Measurements from ENCODE around the gene TNS3. TPM values are rescaled to one million over a fixed set of nuclear protein-coding genes. Genes with fewer than 3 reads are reported as not detected.

TNS3 gene
- total and polyA plus RNA-seq, 2 of the 13 experiments (the other 11 are each of a cell fraction or from before 2014, with no cell fraction given) = 52.9 to 55.7 TPM

DNA sequence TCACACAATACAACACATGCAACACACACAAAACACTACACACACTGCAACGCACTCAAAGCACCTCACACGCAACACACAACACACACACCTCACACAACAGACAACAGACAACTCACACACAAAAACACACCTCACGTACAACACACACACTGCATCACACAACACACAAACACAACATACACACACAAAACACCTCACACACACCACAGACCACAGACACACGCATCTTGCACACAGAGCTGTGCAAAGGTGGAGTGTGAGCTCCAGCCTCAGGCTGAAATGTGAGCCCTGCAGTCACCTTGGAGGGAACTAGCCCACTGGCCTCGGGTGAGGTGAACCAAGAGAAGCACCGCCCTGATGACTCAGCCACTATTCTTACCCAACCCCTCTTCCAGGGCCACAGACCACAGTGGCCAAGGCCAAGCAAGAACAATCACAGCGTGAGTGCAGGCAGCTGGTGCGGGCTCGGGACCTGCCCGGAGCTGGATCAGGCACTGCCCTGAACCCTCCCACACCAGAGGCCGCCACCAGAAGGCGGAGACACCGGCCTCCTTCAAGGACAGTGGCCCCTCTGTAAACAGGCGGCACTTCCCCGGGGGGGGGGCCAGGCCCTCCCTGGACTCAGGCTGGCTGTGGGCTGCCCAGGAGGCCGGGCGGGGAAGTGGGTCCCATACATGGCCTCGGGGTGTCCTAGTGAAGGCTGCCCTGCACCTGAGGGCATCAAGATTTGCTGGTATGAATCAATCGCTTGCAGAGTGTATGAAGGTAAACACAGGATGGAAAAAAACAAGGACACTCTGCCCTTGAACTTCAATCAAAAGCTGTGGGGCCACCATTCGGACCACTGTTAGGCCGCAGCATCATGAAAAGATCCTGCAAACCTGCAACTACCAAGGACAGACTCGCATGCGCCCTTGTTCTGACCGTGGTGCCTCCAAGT, 106.7 kb downstream of the TNS3 start (continued):
- TF ChIP-seq, protein P1, sequence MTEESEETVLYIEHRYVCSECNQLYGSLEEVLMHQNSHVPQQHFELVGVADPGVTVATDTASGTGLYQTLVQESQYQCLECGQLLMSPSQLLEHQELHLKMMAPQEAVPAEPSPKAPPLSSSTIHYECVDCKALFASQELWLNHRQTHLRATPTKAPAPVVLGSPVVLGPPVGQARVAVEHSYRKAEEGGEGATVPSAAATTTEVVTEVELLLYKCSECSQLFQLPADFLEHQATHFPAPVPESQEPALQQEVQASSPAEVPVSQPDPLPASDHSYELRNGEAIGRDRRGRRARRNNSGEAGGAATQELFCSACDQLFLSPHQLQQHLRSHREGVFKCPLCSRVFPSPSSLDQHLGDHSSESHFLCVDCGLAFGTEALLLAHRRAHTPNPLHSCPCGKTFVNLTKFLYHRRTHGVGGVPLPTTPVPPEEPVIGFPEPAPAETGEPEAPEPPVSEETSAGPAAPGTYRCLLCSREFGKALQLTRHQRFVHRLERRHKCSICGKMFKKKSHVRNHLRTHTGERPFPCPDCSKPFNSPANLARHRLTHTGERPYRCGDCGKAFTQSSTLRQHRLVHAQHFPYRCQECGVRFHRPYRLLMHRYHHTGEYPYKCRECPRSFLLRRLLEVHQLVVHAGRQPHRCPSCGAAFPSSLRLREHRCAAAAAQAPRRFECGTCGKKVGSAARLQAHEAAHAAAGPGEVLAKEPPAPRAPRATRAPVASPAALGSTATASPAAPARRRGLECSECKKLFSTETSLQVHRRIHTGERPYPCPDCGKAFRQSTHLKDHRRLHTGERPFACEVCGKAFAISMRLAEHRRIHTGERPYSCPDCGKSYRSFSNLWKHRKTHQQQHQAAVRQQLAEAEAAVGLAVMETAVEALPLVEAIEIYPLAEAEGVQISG (CRISPR knock-in tag; IDR thresholded peaks at IDR 0.05) = peak; percentile 70
- TF ChIP-seq TCF7 (IDR thresholded peaks at IDR 0.05; ENCODE audit: low read depth) (peak; percentile 73), MTA1 (CRISPR knock-in tag; IDR thresholded peaks at IDR 0.05; ENCODE audit: borderline replicate concordance) (peak; percentile 100), STAT5B (CRISPR knock-in tag; IDR thresholded peaks at IDR 0.05) (no peak), ZNF12 (CRISPR knock-in tag; IDR thresholded peaks at IDR 0.05) (0 out of 2 replicates have a peak, but pooled peaks have one; percentile 11), ARNT2 (CRISPR knock-in tag; IDR thresholded peaks at IDR 0.05; ENCODE audit: low read depth) (peak; percentile 88), KDM4B (CRISPR knock-in tag; IDR thresholded peaks at IDR 0.05) (no peak), SATB2 (CRISPR knock-in tag; IDR thresholded peaks at IDR 0.05) (no peak), RAD21 (CRISPR knock-in tag; IDR thresholded peaks at IDR 0.05) (peak; percentile 75), GLI4 (CRISPR knock-in tag; IDR thresholded peaks at IDR 0.05; ENCODE audit: borderline replicate concordance) (0 out of 2 replicates have a peak, but pooled peaks have one; percentile 58), RFXANK (CRISPR knock-in tag; IDR thresholded peaks at IDR 0.05) (no peak), NPAS2 (CRISPR knock-in tag; IDR thresholded peaks at IDR 0.05; ENCODE audit: borderline replicate concordance) (no peak), ATM (IDR thresholded peaks at IDR 0.05; ENCODE audit: borderline replicate concordance) (peak; percentile 46; the same call in 1 of the 2 replicates), NCOA5 (CRISPR knock-in tag; IDR thresholded peaks at IDR 0.05) (no peak), SCMH1 (CRISPR knock-in tag; IDR thresholded peaks at IDR 0.05; ENCODE audit: borderline replicate concordance) (no peak)
- TF ChIP-seq, protein P2, sequence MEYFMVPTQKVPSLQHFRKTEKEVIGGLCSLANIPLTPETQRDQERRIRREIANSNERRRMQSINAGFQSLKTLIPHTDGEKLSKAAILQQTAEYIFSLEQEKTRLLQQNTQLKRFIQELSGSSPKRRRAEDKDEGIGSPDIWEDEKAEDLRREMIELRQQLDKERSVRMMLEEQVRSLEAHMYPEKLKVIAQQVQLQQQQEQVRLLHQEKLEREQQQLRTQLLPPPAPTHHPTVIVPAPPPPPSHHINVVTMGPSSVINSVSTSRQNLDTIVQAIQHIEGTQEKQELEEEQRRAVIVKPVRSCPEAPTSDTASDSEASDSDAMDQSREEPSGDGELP (IDR thresholded peaks at IDR 0.05; ENCODE audit: borderline replicate concordance, low read depth) = peak; percentile 84; the same call in 1 of the 2 replicates
- TF ChIP-seq, protein P3, sequence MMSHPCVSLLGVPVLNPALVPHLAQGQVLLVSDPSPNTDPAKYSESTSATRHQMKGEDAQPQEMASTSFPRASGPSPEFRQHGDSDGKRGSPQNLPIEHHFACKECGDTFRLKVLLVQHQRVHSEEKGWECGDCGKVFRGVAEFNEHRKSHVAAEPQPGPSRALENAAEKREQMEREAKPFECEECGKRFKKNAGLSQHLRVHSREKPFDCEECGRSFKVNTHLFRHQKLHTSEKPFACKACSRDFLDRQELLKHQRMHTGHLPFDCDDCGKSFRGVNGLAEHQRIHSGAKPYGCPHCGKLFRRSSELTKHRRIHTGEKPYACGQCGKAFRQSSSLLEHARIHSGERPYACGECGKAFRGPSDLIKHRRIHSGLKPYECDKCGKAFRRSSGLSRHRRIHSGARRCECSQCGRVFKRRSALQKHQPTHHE (CRISPR knock-in tag; IDR thresholded peaks at IDR 0.05; ENCODE audit: borderline replicate concordance) = no peak; the same call in 1 of the 2 replicates
- TF ChIP-seq, protein P4, sequence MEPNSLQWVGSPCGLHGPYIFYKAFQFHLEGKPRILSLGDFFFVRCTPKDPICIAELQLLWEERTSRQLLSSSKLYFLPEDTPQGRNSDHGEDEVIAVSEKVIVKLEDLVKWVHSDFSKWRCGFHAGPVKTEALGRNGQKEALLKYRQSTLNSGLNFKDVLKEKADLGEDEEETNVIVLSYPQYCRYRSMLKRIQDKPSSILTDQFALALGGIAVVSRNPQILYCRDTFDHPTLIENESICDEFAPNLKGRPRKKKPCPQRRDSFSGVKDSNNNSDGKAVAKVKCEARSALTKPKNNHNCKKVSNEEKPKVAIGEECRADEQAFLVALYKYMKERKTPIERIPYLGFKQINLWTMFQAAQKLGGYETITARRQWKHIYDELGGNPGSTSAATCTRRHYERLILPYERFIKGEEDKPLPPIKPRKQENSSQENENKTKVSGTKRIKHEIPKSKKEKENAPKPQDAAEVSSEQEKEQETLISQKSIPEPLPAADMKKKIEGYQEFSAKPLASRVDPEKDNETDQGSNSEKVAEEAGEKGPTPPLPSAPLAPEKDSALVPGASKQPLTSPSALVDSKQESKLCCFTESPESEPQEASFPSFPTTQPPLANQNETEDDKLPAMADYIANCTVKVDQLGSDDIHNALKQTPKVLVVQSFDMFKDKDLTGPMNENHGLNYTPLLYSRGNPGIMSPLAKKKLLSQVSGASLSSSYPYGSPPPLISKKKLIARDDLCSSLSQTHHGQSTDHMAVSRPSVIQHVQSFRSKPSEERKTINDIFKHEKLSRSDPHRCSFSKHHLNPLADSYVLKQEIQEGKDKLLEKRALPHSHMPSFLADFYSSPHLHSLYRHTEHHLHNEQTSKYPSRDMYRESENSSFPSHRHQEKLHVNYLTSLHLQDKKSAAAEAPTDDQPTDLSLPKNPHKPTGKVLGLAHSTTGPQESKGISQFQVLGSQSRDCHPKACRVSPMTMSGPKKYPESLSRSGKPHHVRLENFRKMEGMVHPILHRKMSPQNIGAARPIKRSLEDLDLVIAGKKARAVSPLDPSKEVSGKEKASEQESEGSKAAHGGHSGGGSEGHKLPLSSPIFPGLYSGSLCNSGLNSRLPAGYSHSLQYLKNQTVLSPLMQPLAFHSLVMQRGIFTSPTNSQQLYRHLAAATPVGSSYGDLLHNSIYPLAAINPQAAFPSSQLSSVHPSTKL (CRISPR knock-in tag; IDR thresholded peaks at IDR 0.05) = peak; percentile 96
- TF ChIP-seq, protein P5, sequence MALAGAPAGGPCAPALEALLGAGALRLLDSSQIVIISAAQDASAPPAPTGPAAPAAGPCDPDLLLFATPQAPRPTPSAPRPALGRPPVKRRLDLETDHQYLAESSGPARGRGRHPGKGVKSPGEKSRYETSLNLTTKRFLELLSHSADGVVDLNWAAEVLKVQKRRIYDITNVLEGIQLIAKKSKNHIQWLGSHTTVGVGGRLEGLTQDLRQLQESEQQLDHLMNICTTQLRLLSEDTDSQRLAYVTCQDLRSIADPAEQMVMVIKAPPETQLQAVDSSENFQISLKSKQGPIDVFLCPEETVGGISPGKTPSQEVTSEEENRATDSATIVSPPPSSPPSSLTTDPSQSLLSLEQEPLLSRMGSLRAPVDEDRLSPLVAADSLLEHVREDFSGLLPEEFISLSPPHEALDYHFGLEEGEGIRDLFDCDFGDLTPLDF (CRISPR knock-in tag; IDR thresholded peaks at IDR 0.05) = no peak

Measured in HepG2 (cell line).